Suprapubic skin (tissue), 4 donors: ENCODE data around the gene FPGS. TPM values are rescaled to one million over a fixed set of nuclear protein-coding genes. Genes with fewer than 3 reads are reported as not detected.

ENCODE experiments used
- DNase-seq, 2 donors: peaks; one replicate each; pipeline ENCODE4 v3.0.0-alpha.2; 2019; ENCODE audit warnings: low spot score in 2 of 2
- H3K27ac ChIP-seq: fragments of 200-600 bp; sonication (generic); one replicate; pipeline ENCODE4 v1.5.1; 2019
- H3K27me3 ChIP-seq: fragments of 200-600 bp; sonication (generic); one replicate; pipeline ENCODE4 v1.5.1; 2019
- H3K36me3 ChIP-seq: fragments of 200-600 bp; sonication (generic); one replicate; pipeline ENCODE4 v1.5.1; 2019
- H3K4me1 ChIP-seq: fragments of 200-600 bp; sonication (generic); one replicate; pipeline ENCODE4 v1.5.1; 2019
- H3K4me3 ChIP-seq: fragments of 200-600 bp; sonication (generic); one replicate; pipeline ENCODE4 v1.5.1; 2019; ENCODE audit warnings: mild to moderate bottlenecking
- H3K9me3 ChIP-seq: fragments of 200-600 bp; sonication (generic); one replicate; pipeline ENCODE4 v1.5.1; 2019
- CTCF ChIP-seq, 2 donors: fragments of 200-600 bp in 1 of 2; fragments of 450-650 bp in 1 of 2; sonication (generic) in 1 of 2; IDR thresholded peaks; one replicate each; pipeline ENCODE4 v1.5.1; 2016 to 2019; ENCODE audit warnings: antibody characterized with exemption in 2 of 2, mild to moderate bottlenecking in 1 of 2, moderate library complexity in 1 of 2
- EP300 ChIP-seq: sonication (generic); formaldehyde crosslinking; IDR thresholded peaks from one replicate; pipeline ENCODE4 v1.6.1; 2017; ENCODE audit warnings: antibody characterized with exemption
- POLR2A ChIP-seq, 2 donors: fragments of 450-650 bp; IDR thresholded peaks; one replicate each; pipeline ENCODE4 v1.6.1; 2017; ENCODE audit warnings: antibody characterized with exemption in 2 of 2, mild to moderate bottlenecking in 2 of 2, moderate library complexity in 2 of 2
- POLR2AphosphoS5 ChIP-seq, 3 donors: sonication (generic); formaldehyde crosslinking; IDR thresholded peaks; one replicate each; pipeline ENCODE4 v1.6.1; 2017; ENCODE audit warnings: antibody characterized with exemption in 3 of 3
- WGBS: methylation state at CpG from one replicate; pipeline ENCODE4 v1.1.5; 2018; 5-methylcytosine and 5-hydroxymethylcytosine counted together
- total RNA-seq, 4 donors: library from RNA; depleted of rRNA; stranded (reverse); fragments of >200 nt; gene quantifications; one replicate each; pipeline ENCODE4 v1.1.0, GENCODE V29; 2016

Gene FPGS
- total RNA-seq, 4 donors from 2014 or later = 22.9 to 50.3 (median 28.3) TPM

- no peak for DNase-seq
- Histone ChIP-seq H3K4me3 (peak overlapping the region; percentile 61), H3K27ac (no peak overlapping the region), H3K36me3 (no peaks in the 10 kb centered on the region), H3K9me3 (no peaks in the 10 kb centered on the region), H3K27me3 (no peaks in the 10 kb centered on the region), H3K4me1 (peaks cover 40% of the 10 kb centered on the region)
- WGBS = 10% methylated on average over 6 of the region's 19 CpGs
- TF ChIP-seq POLR2AphosphoS5 (IDR thresholded peaks at IDR 0.05) (no peak), EP300 (no peak), POLR2A (IDR thresholded peaks at IDR 0.05) (no peak), CTCF (IDR thresholded peaks at IDR 0.05) (no peak)
These were observed 31.0 kb upstream of the FPGS start for GRCh38 chr9:127771570-127772189.

- H3K27ac ChIP-seq = no peak overlapping the region
- H3K9me3 ChIP-seq = no peaks in the 10 kb centered on the region
- no peaks in the 10 kb centered on the region for H3K27me3 ChIP-seq
These were observed 30.1 kb upstream of the FPGS start for GRCh38 chr9:127772603-127773002.

GRCh38 chr9:127773272-127773671 is 29.4 kb upstream of the FPGS start:
- Histone ChIP-seq H3K4me3 (no peak overlapping the region), H3K27ac (no peak overlapping the region), H3K9me3 (no peaks in the 10 kb centered on the region), H3K4me1 (peaks cover 29% of the 10 kb centered on the region), H3K27me3 (no peaks in the 10 kb centered on the region), H3K36me3 (no peaks in the 10 kb centered on the region)
- TF ChIP-seq EP300 (no peak), POLR2A (IDR thresholded peaks at IDR 0.05) (no peak), POLR2AphosphoS5 (IDR thresholded peaks at IDR 0.05) (no peak), CTCF (IDR thresholded peaks at IDR 0.05) (no peak)
- 94% methylated on average over 3 of the region's 3 CpGs for WGBS
- no peak for DNase-seq

More at GRCh38 chr9:127772603-127773002, 30.1 kb upstream of the FPGS start:
- Histone ChIP-seq H3K36me3 (no peaks in the 10 kb centered on the region), H3K4me3 (no peak overlapping the region), H3K4me1 (peaks cover 35% of the 10 kb centered on the region)
- WGBS = 95% methylated on average over 5 of the region's 5 CpGs
- no peak for DNase-seq
- no peak for TF ChIP-seq POLR2A (IDR thresholded peaks at IDR 0.05)
- no peak for TF ChIP-seq EP300
- no peak for TF ChIP-seq CTCF (IDR thresholded peaks at IDR 0.05)
- TF ChIP-seq POLR2AphosphoS5 (IDR thresholded peaks at IDR 0.05) = no peak

- Histone ChIP-seq H3K27me3 (no peaks in the 10 kb centered on the region), H3K4me3 (no peak overlapping the region), H3K27ac (no peak overlapping the region), H3K4me1 (peaks cover 29% of the 10 kb centered on the region), H3K36me3 (no peaks in the 10 kb centered on the region), H3K9me3 (no peaks in the 10 kb centered on the region)
- WGBS = 92% methylated on average over 6 of the region's 10 CpGs
- TF ChIP-seq POLR2A (IDR thresholded peaks at IDR 0.05) (no peak), CTCF (IDR thresholded peaks at IDR 0.05) (no peak), EP300 (no peak), POLR2AphosphoS5 (IDR thresholded peaks at IDR 0.05) (no peak)
- no peak for DNase-seq
These were observed 28.7 kb upstream of the FPGS start for GRCh38 chr9:127773981-127774380.

GRCh38 chr9:127776195-127776923 is 26.3 kb upstream of the FPGS start:
- no peak for DNase-seq
- H3K27ac ChIP-seq = no peak overlapping the region
- H3K36me3 ChIP-seq = no peaks in the 10 kb centered on the region
- peaks cover 22% of the 10 kb centered on the region for H3K4me1 ChIP-seq
- H3K9me3 ChIP-seq = no peaks in the 10 kb centered on the region
- no peaks in the 10 kb centered on the region for H3K27me3 ChIP-seq
- WGBS = 69% methylated on average over 10 of the region's 15 CpGs
- peak overlapping the region; percentile 21 for H3K4me3 ChIP-seq
- TF ChIP-seq CTCF (IDR thresholded peaks at IDR 0.05) = no peak
- no peak for TF ChIP-seq POLR2A (IDR thresholded peaks at IDR 0.05)
- no peak for TF ChIP-seq EP300
- no peak for TF ChIP-seq POLR2AphosphoS5 (IDR thresholded peaks at IDR 0.05)
